Omental fat pad (tissue), 4 donors: ENCODE results near the gene DCTN5. TPM values are rescaled to one million over a fixed set of nuclear protein-coding genes. Genes with fewer than 3 reads are reported as not detected.

Experiments
- ATAC-seq: fragments of 150-250 bp; one replicate; pipeline ENCODE4 v1.9.1; 2016; ENCODE audit warnings: mild to moderate bottlenecking, moderate library complexity; ENCODE audit not compliant: low FRiP score
- DNase-seq: peaks from one replicate; pipeline ENCODE4 v3.0.0-alpha.2; 2019; ENCODE audit warnings: low spot score
- CTCF ChIP-seq, 3 donors: fragments of 450-650 bp; IDR thresholded peaks; one replicate each; pipeline ENCODE4 v1.5.1; 2016 to 2017; ENCODE audit warnings: antibody characterized with exemption in 3 of 3, mild to moderate bottlenecking in 3 of 3, moderate library complexity in 2 of 3
- total RNA-seq, 4 donors: library from RNA; depleted of rRNA; stranded (reverse); fragments of >200 nt; gene quantifications; one replicate each; pipeline ENCODE4 v1.1.0, GENCODE V29; 2016

The DCTN5 gene
- total RNA-seq, 4 donors from 2014 or later, result 34.0 to 43.1 (median 38.0) TPM

DNA sequence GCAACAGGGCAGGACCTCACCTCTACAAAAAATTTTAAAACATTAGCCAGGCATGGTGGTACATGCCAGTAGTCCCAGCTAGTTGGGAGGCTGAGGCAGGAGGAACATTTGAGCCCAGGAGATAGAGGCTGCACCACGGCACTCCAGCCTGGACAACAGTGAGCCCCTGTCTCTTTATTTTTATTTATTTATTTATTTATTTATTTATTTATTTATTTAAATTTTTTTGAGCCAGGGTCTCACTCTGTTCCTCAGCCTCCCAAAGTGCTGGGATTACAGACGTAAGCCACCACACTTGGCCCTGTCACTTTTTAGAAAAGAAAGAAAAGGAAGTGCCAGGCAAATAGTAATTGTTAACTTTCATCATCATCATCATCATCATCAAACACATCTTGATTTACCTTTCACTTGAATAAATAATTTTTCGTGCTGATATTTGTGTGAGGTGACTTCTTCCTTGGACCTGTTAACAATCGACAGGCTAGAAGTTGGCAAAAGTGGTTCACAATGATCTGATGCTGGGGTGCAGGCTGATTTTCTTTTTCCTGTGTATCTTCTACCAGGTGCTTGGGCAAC lies 6.7 kb upstream of the DCTN5 start:
- no peak for TF ChIP-seq CTCF (IDR thresholded peaks at IDR 0.05)
- ATAC-seq (no peak), DNase-seq (no peak)

DNA sequence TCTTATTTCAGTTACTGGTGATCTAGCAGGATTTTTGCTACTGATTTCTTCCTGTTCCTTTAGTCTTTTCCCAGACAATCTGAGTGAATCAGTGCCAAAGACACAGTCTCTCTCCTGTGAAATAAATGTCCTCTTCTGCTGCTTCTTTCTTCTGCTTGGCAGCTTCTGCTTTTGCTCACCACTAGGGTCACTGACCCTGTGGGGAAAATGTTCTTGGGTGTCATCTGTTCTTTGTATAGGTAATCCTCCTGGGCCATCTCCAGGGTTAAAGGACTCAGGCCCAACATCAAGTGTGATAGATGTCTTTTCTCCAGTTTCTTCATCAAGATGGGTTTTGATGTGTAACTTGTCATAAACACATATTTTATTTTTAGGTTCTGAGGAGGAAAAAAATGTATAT lies 5.3 kb upstream of the DCTN5 start:
- ATAC-seq (no peak), DNase-seq (no peak)
- TF ChIP-seq CTCF (IDR thresholded peaks at IDR 0.05), result no peak

GRCh38 chr16:23640615-23640930 lies 693 bp upstream of the DCTN5 start:
- ATAC-seq (no peak), DNase-seq (no peak)
- TF ChIP-seq CTCF (IDR thresholded peaks at IDR 0.05), result no peak

DNA sequence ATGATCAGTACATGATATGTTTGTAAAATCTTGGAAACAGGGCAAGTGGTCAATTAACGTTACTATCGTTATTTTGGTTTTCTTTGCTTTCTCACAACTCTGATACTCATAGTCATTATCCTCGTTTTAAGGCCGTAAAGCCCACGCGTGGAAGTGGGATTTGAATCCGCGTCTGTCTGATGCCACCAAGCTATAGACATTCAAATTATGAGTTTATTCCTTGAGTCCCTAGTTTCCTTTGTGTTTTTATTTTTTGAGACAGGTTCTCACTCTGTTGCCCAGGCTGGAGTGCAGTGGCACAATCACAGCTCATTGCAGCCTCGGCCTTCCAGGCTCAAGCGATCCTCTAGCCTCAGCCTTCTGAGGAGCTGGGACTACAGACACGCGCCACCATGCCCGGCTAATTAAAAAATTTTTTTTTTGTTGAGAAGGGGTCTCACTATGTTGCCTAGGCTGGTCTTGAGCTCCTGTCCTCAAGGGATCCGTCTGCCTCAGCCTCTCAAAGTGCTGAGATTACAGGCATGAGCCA lies 1.0 kb downstream of the DCTN5 start:
- no peak for DNase-seq
- TF ChIP-seq CTCF (IDR thresholded peaks at IDR 0.05), result no peak
- no peak for ATAC-seq

DNA sequence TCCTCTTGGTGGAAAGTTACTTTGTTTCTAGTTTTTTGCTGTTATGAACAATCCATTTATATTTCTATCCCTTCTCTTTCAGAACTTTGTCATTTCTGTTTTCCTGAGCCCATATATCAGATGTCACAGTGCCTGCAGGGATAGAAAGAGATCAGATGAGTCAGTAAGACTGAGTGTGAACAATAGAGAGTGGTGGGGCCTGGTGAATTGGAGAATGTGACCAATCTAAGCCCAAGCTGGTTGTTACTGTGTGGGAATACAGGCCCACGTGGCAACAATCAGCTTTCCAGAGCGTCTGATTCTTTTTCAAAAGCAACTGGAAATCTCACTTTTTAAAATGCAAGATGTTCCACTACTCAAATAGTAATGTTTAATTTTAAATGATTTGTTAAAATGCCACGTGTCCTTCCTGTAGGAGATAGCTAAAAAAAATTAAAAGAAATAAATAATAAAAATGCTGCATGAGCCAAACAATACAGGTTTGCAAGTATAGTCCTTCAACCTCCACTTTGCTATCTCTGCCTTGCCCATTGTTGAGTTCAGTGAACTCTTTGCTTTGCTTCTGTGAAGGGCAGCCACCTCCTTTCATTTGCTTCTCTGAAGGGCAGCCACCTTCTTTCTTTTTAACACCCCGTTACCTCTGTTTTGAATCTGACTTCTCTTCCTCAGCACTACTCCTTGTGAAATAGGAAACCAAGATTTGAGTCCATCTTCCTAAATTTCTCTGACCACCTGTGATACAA lies 9.6 kb downstream of the DCTN5 start:
- no peak for ATAC-seq
- TF ChIP-seq CTCF (IDR thresholded peaks at IDR 0.05), result no peak
- no peak for DNase-seq

- no peak for DNase-seq
- no peak for ATAC-seq
- TF ChIP-seq CTCF (IDR thresholded peaks at IDR 0.05), result no peak
Observed at GRCh38 chr16:23651943-23652468, 10.7 kb downstream of the DCTN5 start.

DNA sequence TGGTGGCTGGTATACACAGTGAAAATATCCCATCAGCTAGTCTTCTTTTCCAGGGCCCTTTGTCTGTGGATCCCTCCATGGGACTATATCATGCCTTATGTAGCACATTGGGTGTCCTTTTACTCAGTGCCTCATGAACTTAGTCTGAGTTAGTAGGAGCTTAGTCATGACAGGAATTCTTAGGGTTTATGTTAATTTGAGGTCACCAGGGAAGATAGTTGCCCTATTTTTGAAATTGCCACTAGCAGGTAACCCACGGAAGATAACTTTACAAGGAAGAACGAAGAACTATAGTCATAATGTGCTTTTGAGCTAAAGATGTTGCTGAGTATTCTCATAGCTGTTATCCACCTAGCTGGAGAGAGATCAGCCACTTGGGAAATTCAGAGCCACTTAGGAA lies 22.7 kb downstream of the DCTN5 start:
- no peak for TF ChIP-seq CTCF (IDR thresholded peaks at IDR 0.05)
- ATAC-seq (no peak), DNase-seq (no peak)
